GM19351 (cell line): ENCODE results near the gene MICALL1.

Source experiments
- ATAC-seq: cut with Tn5 transposase; IDR thresholded peaks from one replicate; pipeline ENCODE4 v1.9.1; 2021; ENCODE audit warnings: mild to moderate bottlenecking, moderate library complexity; ENCODE audit not compliant: unreplicated experiment

Gene MICALL1

DNA sequence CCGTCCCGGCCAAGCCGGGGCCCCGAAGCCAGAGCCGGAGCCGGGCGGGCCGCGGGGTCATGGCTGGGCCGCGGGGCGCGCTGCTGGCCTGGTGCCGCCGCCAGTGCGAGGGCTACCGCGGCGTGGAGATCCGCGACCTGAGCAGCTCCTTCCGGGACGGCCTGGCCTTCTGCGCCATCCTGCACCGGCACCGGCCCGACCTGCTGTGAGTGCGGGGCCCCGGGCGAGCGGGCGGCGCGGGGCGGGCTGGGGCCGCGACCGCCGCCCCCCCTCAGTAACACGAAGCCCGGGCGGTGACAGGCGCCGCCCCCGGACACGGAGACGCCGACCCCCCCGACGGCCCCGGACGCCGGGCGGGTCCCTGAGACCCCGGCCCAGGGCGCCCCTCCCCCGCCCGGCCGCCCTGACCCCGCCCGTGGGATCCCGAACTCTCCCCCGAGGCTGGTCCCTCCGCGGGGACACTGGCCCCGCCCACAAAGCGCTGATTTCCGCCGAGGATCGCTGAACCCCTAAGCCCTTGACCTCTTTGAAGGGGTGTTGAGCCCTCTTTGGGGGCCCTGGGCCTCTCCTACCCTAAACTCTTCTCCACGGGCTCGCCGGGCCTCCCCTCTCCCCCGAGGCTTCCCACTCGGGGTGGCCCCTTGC is 389 bp downstream of the MICALL1 start:
- ATAC-seq: peak; percentile 28

DNA sequence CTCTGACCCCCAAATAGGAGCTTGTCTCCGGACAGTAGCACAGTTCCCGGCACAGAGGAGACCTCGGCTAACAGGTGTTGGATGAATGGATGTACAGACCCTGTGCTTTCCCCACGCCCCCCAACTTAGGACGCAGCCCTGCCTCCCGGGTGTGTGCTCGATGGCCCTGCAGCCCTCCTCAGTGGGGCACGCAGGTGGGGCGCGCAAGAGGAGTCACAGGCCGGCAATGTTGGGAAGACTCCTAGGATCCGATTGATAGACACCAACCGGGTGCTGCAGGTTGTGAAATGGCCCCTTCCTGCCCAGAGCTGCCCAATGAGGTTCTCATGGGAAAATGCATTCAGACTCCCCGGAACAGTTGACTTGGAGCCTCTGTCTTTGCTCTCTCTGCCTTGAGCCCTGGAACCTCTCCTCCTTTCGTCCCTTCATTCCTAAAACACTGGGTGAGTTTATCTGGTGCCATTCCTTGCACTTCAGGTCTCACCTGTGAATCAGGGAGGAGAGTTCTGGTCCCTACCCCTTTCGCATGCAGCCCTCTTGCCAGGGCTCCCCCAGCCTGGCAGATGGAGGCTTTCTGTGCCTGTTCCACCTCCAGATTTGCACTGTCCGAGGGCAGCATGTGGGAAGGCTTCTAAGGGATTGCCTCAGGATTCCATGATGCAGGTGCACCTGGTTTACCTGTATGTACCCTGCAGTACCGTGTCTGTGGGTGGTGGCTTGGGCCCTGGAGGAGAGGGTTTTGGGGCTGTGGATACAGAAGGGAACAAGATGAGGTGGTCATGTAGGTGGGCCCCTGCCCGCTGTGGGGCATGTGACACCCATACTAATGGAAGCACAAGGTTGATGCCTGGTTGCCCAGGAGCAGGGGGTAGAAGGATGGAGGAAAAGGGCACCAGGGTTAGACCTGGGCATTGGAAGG is 1.2 kb downstream of the MICALL1 start:
- ATAC-seq: no peak

- ATAC-seq: no peak
These were observed 3.7 kb downstream of the MICALL1 start for GRCh38 chr22:37909766-37910165.

DNA sequence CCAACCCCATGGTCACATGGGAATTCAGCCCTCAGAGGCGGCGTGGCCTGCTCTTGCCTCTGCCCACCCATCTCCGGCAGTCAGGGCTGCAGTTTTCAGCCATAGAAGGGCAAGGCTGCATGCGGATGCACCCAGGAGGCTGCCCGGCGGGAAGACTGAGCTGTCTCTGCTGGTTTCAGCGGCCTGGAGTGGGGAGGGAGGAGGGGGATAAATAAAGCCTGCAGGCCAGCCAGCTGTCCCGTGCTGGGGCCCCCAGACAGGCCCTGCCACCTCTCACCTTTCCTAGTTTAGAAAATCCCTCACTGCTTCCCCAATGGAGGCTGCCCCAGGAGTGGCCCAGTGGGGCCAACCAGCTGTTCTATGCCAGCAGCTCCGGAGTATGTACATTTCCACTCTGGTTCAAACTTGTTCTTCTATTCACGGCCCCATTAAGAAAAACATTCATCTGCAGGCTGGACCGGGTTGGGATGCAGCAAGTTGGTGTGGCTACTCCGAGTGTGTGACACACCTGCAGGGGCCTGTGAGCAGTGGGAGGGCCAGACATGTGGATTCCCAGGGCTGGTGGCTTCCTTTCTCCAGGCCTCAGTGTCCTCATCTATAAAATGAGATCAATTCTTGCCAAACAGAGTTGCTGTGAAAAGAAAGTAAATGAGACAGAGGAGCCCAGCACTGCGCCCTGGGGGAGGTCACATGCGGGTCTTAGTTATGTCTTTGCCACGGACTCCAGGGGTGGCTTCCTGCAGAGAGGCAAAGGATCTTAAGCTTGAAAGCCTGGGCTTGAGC is 5.0 kb downstream of the MICALL1 start:
- ATAC-seq: no peak

DNA sequence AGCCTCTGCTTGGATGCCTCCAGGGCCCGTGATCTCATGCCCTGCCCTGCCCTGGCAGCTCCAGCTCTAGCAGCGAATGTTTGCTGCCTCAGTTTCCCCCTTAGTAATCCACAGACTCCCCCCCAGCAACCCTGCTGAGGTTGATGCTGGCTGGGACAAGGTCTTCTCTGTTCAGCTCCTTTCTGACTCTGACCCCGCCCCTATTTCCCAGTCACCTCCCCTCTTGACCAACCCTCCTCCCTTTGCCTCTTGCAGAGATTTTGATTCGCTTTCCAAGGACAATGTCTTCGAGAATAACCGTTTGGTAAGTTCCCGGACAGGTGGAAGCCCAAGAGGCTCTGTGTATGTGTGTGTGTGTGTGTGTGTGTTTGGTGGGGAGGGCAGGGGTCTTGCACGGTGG is 5.6 kb downstream of the MICALL1 start:
- ATAC-seq: no peak

- ATAC-seq: no peak
These were observed 6.1 kb downstream of the MICALL1 start for GRCh38 chr22:37912171-37912570.

DNA sequence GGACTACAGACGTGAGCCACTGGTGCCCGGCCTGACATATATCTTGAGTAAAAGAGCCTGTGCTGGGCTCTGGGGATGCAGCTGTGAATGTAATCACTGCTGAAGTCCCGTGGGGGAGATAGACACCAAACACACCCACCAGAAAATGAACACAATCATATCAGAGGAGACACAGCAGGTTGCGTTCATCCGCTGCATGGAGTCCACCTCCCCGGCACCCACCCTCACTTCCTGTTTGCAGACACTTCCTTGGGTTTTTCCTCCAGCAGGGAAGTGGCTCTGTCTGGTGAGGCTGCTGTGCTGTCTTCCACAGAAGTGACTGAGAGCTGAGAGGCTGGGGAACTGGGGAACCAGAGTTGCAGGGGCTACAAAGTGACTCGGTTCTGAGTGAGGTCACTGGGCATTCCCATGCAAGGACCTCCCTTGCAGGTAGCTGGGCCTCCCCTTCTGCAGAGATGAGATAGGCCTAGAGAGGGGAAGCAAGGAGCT is 7.2 kb downstream of the MICALL1 start:
- ATAC-seq: no peak

- no peak for ATAC-seq
These were observed 10.2 kb downstream of the MICALL1 start for GRCh38 chr22:37916311-37916710.

DNA sequence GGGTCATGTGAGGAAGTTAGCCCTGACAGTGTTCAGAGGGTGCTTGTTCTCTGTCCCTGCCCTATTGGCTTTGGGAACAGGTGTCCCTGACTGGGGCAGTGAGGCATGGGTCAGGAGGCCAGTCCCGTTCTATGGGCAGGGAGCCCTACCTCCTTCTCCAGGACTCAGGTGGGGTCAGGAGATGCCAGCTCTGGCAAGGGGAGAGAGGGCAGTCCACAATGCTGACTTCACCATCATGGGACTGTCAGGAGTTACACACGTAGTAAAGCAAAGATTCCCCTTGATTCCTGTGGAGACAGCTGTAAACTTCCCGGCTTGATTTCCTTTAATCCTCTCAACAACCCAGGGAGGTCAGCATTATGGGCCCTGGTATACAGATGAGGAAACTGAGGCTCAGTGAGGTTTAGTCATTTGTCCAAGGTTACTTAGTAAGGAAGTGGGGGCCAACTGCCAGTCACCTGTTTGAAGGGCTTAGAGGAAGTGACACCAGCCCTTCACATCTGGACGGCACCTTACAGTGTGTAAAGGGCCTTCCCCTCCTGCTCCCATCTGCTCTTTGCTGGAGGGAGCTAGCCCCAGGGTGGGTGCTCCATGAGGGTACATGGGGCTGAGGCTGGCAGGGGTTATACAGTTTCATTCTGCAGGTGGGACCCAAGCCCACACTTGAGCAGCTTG is 11.9 kb downstream of the MICALL1 start:
- ATAC-seq: no peak

DNA sequence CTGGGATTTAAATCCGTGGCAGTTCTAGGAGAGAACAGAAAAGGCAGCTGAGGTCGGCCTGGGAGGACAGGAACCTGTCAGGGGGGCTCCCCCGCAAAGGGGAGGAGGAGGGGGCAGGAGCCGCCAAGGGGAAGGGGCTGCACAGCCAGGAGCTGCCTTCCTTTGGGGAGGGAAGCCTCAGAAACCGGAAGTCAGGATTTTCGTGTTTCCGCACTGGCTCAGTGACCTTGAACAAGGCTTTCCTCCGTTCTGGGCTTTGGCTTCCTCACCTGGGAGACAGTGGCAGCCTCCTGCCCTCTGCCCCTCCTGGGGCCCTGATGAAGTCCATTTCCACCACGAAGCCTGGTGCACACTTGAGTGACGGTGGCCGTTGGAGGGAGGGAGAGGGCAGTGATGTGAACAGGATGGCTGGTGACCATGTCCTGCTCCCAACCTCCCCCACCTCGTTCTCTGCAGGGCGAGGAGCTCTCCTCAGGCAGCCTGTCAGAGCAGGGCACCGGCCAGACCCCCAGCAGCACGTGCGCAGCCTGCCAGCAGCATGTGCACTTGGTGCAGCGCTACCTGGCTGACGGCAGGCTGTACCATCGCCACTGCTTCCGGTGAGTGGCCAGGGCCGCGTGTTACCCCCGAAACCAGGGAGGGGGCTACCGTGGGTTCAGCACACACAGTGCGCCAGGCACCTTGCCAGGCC is 12.6 kb downstream of the MICALL1 start:
- no peak for ATAC-seq

DNA sequence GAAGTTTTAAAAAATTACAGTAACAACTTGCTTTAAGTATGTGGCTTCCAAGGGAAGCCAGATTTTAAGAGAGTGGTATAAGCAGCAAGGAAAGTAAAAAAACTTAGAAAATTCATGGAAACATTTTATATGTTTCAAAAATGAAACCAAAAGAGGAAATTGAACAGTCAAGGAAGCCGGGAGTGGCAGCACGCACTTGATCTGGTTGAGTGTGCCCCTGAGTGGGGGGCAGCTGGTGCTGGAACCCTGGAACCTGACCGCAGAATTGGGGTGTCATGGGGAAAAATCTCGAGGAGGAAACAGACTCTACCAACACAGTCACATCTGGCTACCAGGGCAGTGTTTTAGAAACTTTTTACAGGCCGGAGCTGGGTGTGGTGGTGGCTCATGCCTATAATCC is 14.0 kb downstream of the MICALL1 start:
- no peak for ATAC-seq

DNA sequence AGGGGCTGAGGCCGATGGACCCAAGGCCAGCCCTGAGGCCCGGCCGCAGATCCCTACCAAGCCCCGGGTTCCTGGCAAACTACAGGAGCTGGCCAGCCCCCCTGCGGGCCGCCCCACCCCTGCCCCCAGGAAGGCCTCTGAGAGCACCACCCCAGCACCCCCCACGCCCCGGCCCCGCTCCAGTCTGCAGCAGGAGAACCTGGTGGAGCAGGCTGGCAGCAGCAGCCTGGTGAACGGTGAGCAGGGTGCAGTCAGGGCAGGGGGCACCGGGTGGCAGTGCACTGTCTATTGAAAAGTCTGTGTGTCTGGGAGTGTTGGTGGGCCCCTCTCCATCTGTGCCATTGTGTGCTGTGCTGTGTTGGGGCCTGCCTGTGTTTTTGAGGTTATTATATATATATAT is 16.1 kb downstream of the MICALL1 start:
- no peak for ATAC-seq

- ATAC-seq: no peak
These were observed 17.8 kb downstream of the MICALL1 start for GRCh38 chr22:37923927-37924326.

- ATAC-seq: no peak
These were observed 18.4 kb downstream of the MICALL1 start for GRCh38 chr22:37924386-37925065.

DNA sequence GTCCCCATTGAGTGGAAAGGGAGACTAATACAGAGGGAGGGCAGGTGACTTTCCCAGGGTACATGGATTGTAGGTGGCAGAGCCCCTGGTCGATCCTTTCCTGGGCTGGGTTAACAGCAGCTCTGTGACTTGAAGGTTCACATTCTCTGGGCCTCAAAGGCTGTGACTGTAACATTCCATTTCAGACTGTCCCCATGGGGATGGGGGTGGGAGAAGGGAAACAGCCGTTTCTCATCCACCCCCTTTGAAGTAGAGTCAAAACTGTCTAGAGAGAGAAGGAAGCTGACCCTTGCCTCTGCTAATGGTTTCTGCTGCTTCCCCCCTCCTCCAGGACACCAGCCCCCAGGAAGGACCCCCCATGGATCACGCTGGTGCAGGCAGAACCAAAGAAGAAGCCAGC is 19.2 kb downstream of the MICALL1 start:
- ATAC-seq: no peak

- ATAC-seq: no peak
These were observed 19.7 kb downstream of the MICALL1 start for GRCh38 chr22:37925767-37926166.

DNA sequence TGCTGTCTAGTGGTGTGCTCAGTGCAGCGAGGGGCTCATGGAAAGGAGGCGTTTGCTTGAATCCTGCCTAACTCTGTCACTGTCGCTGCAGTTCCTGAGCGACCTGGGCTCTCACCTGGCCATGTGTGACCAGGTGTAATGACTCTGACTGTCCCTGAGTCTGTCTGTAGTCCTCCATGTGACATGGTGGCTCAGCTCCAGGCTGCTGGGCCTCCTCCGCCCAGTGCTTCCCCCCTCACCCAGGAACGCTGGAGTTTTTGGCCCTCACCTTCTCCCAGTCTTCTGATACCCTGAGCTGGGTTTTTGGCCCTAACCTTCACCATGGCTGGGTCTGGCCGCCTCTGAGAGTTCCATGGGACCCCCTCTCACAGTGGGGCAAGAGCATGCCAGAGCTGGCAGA is 20.3 kb downstream of the MICALL1 start:
- no peak for ATAC-seq

DNA sequence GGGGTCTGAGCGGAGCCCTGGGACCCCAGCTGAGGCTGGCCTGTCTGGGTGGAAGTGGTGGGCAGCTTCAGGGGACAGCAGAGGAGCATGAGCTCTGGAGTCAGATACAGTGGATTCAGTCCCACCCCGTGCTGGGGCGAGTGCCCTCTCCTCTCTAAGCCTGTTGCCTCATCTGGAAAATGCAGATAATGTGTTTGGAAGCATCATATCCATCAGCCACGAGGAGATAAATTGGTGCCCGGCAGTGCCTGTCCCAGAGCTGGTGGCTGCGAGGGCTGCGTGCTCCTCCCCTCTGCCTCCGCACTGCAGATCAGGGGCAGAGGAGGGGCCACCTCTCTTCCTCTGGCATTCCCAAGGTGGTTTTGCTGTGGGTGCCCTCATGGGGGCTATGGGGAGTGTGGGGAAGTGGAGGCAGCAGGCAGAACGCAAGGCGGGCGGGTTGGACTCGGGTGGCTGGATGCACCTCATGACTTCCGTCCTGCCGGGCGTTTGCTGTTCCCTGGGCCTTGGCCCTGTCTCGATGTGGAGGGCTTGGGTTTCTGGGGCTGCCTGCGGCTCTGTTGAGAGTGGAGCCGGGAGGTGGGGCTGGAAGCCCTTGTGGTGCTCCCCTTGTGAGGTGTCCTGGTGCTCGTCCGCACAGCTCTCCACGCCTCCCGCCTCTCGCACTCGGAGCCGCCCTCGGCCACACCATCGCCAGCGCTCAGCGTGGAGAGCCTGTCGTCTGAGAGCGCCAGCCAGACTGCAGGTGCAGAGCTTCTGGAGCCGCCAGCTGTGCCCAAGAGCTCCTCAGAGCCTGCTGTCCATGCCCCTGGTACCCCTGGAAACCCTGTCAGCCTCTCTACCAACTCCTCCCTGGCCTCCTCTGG is 20.9 kb downstream of the MICALL1 start:
- no peak for ATAC-seq

DNA sequence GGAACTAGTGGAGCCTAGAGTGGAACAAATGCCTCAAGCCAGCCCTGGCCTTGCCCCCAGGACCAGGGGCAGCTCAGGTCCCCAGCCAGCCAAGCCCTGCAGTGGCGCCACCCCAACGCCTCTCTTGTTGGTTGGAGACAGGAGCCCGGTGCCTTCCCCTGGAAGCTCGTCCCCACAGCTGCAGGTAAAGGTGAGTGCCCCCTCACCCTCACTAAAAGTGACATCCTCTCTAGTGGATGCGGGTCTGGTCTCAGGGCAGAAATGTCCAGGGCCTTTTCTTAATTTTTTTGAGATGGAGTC is 21.5 kb downstream of the MICALL1 start:
- ATAC-seq: no peak
